MM.1S (cell line): ENCODE measurements around the gene TM4SF18.

ENCODE experiments used
- EZH2 ChIP-seq: fragments of 300-600 bp; sonication (generic); optimal IDR thresholded peaks from 2 replicates; pipeline ENCODE3; 2017; ENCODE audit warnings: low read depth, mild to moderate bottlenecking, antibody characterized with exemption, low read length, mixed read lengths
- TF ChIP-seq, protein P1 (sequence below): fragments of 300-600 bp; sonication (generic); IDR thresholded peaks from 2 replicates; pipeline ENCODE4 v1.5.1; 2016; ENCODE audit warnings: antibody characterized with exemption, low read length, mixed read lengths

- TF ChIP-seq, protein P1, sequence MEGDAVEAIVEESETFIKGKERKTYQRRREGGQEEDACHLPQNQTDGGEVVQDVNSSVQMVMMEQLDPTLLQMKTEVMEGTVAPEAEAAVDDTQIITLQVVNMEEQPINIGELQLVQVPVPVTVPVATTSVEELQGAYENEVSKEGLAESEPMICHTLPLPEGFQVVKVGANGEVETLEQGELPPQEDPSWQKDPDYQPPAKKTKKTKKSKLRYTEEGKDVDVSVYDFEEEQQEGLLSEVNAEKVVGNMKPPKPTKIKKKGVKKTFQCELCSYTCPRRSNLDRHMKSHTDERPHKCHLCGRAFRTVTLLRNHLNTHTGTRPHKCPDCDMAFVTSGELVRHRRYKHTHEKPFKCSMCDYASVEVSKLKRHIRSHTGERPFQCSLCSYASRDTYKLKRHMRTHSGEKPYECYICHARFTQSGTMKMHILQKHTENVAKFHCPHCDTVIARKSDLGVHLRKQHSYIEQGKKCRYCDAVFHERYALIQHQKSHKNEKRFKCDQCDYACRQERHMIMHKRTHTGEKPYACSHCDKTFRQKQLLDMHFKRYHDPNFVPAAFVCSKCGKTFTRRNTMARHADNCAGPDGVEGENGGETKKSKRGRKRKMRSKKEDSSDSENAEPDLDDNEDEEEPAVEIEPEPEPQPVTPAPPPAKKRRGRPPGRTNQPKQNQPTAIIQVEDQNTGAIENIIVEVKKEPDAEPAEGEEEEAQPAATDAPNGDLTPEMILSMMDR: no peak
- TF ChIP-seq EZH2: no peak
Measured at GRCh38 chr3:149333176-149333859, at the start of gene TM4SF18.
